Choroid plexus epithelial cell (primary cell): Measurements from ENCODE around the gene ELOVL3.

ENCODE experiments used
- DNase-seq: peaks from one replicate; pipeline ENCODE4 v3.0.0-alpha.2; 2010; ENCODE audit warnings: low read depth
- H3K4me3 ChIP-seq: 2 replicates; pipeline ENCODE4 v1.5.1; 2011; ENCODE audit warnings: low read depth, mild to moderate bottlenecking, control low read depth, low read length, moderate library complexity
- CTCF ChIP-seq: conservative IDR thresholded peaks from 2 replicates; pipeline ENCODE4 v1.5.1; 2011; ENCODE audit warnings: low read depth, mild to moderate bottlenecking, control low read depth, inconsistent platforms, low read length, moderate library complexity

ELOVL3 gene

GRCh38 chr10:102227050-102227449 lies 951 bp downstream of the ELOVL3 start:
- H3K4me3 ChIP-seq, result no peak overlapping the region
- peak; percentile 79 for DNase-seq
- no peak for TF ChIP-seq CTCF

GRCh38 chr10:102229810-102230263 lies 3.7 kb downstream of the ELOVL3 start:
- TF ChIP-seq CTCF, result peak; percentile 99
- peak; percentile 85 for DNase-seq
- peak overlapping the region; percentile 47 for H3K4me3 ChIP-seq

- H3K4me3 ChIP-seq, result peak overlapping the region; percentile 47
Observed at GRCh38 chr10:102230264-102230860, 4.3 kb downstream of the ELOVL3 start.

GRCh38 chr10:102230861-102231356 lies 4.8 kb downstream of the ELOVL3 start:
- H3K4me3 ChIP-seq, result peak overlapping the region; percentile 47
- peak; percentile 53 for TF ChIP-seq CTCF
- peak; percentile 51 for DNase-seq

More at GRCh38 chr10:102230264-102230860, 4.3 kb downstream of the ELOVL3 start:
- peak; percentile 78 for DNase-seq
- no peak for TF ChIP-seq CTCF

- no peak for DNase-seq
- TF ChIP-seq CTCF, result peak; percentile 79
- peak overlapping the region; percentile 47 for H3K4me3 ChIP-seq
Observed at GRCh38 chr10:102231357-102232318, 5.5 kb downstream of the ELOVL3 start.

- TF ChIP-seq CTCF, result no peak
- H3K4me3 ChIP-seq, result no peak overlapping the region
- no peak for DNase-seq
Observed at GRCh38 chr10:102233997-102234396, 7.9 kb downstream of the ELOVL3 start.
